ENCODE data around the gene CROCC. TPM values are rescaled to one million over a fixed set of nuclear protein-coding genes. Genes with fewer than 3 reads are reported as not detected.
"Not testable (repeated sequence)": the region's sequence is repeated elsewhere in the genome, so short reads cannot be mapped to it uniquely, and the experiment has no call there.

The CROCC gene
- total and polyA plus RNA-seq, 9 of the 15 experiments (the other 6 are each of a cell fraction or from before 2014, with no cell fraction given) = 0.17 to 15.4 (median 7.6) TPM

DNA sequence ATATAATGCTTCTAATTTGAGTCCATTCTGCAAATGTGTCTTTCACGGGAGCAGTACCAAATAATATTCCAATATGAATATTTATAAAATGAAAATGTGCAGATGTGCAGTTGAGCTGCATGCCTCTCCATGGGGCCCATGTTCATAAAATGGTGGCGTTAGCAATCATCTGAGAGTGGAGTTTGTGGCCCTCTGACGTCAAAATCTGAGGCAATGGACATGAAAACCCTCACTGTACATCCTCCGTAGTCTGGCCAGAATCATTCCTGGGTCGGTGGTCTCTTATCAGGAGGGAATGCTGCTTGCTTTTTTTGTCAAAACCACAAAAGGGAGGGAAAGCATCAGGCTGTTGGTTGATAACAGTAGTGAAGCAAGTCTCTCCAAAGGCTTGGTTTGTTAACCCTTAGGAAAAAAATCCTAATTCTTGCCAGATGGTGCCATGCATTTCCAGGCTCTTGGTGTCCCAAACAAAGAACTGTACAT, 31.2 kb upstream of the CROCC start (continued):
- TF ChIP-seq, protein P1, sequence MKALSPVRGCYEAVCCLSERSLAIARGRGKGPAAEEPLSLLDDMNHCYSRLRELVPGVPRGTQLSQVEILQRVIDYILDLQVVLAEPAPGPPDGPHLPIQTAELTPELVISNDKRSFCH (CRISPR knock-in tag; IDR thresholded peaks at IDR 0.05) = not testable (repeated sequence)
- TF ChIP-seq, protein P1 (tag; IDR thresholded peaks at IDR 0.05) = peak; percentile 61; the same call in 1 of the 2 replicates
- TF ChIP-seq HDAC2 (IDR thresholded peaks at IDR 0.05) (peak; percentile 88), LCOR (CRISPR knock-in tag; IDR thresholded peaks at IDR 0.05) (peak; percentile 76; the same call in 1 of the 2 replicates), DMBX1 (CRISPR knock-in tag; IDR thresholded peaks at IDR 0.05; ENCODE audit: borderline replicate concordance) (peak; percentile 77; the same call in 1 of the 2 replicates), RCOR1 (IDR thresholded peaks at IDR 0.05; ENCODE audit: borderline replicate concordance in 1 of 2, low read depth in 2 of 2, low read length in 2 of 2) (peak in 1 of 2 experiments; percentile 93; a peak in 2 of 4 replicates), SMAD3 (CRISPR knock-in tag; conservative IDR thresholded peaks at IDR 0.05) (peak; percentile 52; the same call in 1 of the 2 replicates), ETV1 (tag; conservative IDR thresholded peaks at IDR 0.05; ENCODE audit: low read depth) (peak; percentile 55; the same call in 1 of the 2 replicates), NEUROD1 (IDR thresholded peaks at IDR 0.05; ENCODE audit: borderline replicate concordance, low read depth, low read length, partially characterized antibody) (peak; percentile 29), MAZ (CRISPR knock-in tag; conservative IDR thresholded peaks at IDR 0.05 in 1 of 2, IDR thresholded peaks at IDR 0.05 in 1 of 2) (0 out of 4 replicates have a peak, but pooled peaks of 1 of the 2 experiments have one; percentile 47), SMARCC2 (IDR thresholded peaks at IDR 0.05; ENCODE audit: low read depth) (peak; percentile 70; the same call in 1 of the 2 replicates), KLF16 (IDR thresholded peaks at IDR 0.05) (peak; percentile 89), NCOR1 (IDR thresholded peaks at IDR 0.05) (peak; percentile 70), CXXC5 (CRISPR knock-in tag; IDR thresholded peaks at IDR 0.05) (peak; percentile 67), ZNF584 (CRISPR knock-in tag; IDR thresholded peaks at IDR 0.05; ENCODE audit: low read depth) (0 out of 2 replicates have a peak, but pooled peaks have one; percentile 83), JUND (IDR thresholded peaks at IDR 0.05; ENCODE audit: borderline replicate concordance, low read depth, low read length) (peak; percentile 48)
- TF ChIP-seq, protein P2, sequence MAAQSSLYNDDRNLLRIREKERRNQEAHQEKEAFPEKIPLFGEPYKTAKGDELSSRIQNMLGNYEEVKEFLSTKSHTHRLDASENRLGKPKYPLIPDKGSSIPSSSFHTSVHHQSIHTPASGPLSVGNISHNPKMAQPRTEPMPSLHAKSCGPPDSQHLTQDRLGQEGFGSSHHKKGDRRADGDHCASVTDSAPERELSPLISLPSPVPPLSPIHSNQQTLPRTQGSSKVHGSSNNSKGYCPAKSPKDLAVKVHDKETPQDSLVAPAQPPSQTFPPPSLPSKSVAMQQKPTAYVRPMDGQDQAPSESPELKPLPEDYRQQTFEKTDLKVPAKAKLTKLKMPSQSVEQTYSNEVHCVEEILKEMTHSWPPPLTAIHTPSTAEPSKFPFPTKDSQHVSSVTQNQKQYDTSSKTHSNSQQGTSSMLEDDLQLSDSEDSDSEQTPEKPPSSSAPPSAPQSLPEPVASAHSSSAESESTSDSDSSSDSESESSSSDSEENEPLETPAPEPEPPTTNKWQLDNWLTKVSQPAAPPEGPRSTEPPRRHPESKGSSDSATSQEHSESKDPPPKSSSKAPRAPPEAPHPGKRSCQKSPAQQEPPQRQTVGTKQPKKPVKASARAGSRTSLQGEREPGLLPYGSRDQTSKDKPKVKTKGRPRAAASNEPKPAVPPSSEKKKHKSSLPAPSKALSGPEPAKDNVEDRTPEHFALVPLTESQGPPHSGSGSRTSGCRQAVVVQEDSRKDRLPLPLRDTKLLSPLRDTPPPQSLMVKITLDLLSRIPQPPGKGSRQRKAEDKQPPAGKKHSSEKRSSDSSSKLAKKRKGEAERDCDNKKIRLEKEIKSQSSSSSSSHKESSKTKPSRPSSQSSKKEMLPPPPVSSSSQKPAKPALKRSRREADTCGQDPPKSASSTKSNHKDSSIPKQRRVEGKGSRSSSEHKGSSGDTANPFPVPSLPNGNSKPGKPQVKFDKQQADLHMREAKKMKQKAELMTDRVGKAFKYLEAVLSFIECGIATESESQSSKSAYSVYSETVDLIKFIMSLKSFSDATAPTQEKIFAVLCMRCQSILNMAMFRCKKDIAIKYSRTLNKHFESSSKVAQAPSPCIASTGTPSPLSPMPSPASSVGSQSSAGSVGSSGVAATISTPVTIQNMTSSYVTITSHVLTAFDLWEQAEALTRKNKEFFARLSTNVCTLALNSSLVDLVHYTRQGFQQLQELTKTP (IDR thresholded peaks at IDR 0.05; ENCODE audit: low read depth in 1 of 2, partially characterized antibody in 2 of 2) = peak in 1 of 2 experiments; percentile 62
- TF ChIP-seq, protein P3, sequence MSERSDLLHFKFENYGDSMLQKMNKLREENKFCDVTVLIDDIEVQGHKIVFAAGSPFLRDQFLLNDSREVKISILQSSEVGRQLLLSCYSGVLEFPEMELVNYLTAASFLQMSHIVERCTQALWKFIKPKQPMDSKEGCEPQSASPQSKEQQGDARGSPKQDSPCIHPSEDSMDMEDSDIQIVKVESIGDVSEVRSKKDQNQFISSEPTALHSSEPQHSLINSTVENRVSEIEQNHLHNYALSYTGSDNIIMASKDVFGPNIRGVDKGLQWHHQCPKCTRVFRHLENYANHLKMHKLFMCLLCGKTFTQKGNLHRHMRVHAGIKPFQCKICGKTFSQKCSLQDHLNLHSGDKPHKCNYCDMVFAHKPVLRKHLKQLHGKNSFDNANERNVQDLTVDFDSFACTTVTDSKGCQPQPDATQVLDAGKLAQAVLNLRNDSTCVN (CRISPR knock-in tag; IDR thresholded peaks at IDR 0.05) = 0 out of 2 replicates have a peak, but pooled peaks have one; percentile 19
- TF ChIP-seq JUND (tag; IDR thresholded peaks at IDR 0.05; ENCODE audit: borderline replicate concordance, low read depth, low read length) = not testable (repeated sequence)
